ENCODE results near the gene CARMIL1.

The CARMIL1 gene

GRCh38 chr6:25512560-25512959, 233.4 kb downstream of the CARMIL1 start:
- in situ Hi-C loops (cut with MboI; ENCODE audit: low sequenced_read_pairs, unreplicated experiment), result no loop called here
- no peak for DNase-seq (ENCODE audit: low spot score)
- TF ChIP-seq CTCF (IDR thresholded peaks at IDR 0.05; ENCODE audit: borderline replicate concordance, control extremely low read depth, extremely low read depth, insufficient read depth, missing control alignments), result no peak

GRCh38 chr6:25519856-25520255, 240.7 kb downstream of the CARMIL1 start:
- in situ Hi-C loops (cut with MboI; ENCODE audit: low sequenced_read_pairs, unreplicated experiment), result no loop called here
- TF ChIP-seq CTCF (IDR thresholded peaks at IDR 0.05; ENCODE audit: borderline replicate concordance, control extremely low read depth, extremely low read depth, insufficient read depth, missing control alignments), result no peak
- DNase-seq (ENCODE audit: low spot score), result no peak

GRCh38 chr6:25524542-25524941, 245.4 kb downstream of the CARMIL1 start:
- no peak for DNase-seq (ENCODE audit: low spot score)
- no peak for TF ChIP-seq CTCF (IDR thresholded peaks at IDR 0.05; ENCODE audit: borderline replicate concordance, control extremely low read depth, extremely low read depth, insufficient read depth, missing control alignments)
- in situ Hi-C loops (cut with MboI; ENCODE audit: low sequenced_read_pairs, unreplicated experiment), result no loop called here

GRCh38 chr6:25525078-25525477, 245.9 kb downstream of the CARMIL1 start:
- no peak for TF ChIP-seq CTCF (IDR thresholded peaks at IDR 0.05; ENCODE audit: borderline replicate concordance, control extremely low read depth, extremely low read depth, insufficient read depth, missing control alignments)
- in situ Hi-C loops (cut with MboI; ENCODE audit: low sequenced_read_pairs, unreplicated experiment), result no loop called here

GRCh38 chr6:25534942-25535631, 255.9 kb downstream of the CARMIL1 start:
- DNase-seq (ENCODE audit: low spot score), result no peak
- no peak for TF ChIP-seq CTCF (IDR thresholded peaks at IDR 0.05; ENCODE audit: borderline replicate concordance, control extremely low read depth, extremely low read depth, insufficient read depth, missing control alignments)

More at GRCh38 chr6:25525078-25525477, 245.9 kb downstream of the CARMIL1 start:
- DNase-seq (ENCODE audit: low spot score), result no peak

GRCh38 chr6:25535632-25536225, 256.6 kb downstream of the CARMIL1 start:
- TF ChIP-seq CTCF (IDR thresholded peaks at IDR 0.05; ENCODE audit: borderline replicate concordance, control extremely low read depth, extremely low read depth, insufficient read depth, missing control alignments), result no peak
- DNase-seq (ENCODE audit: low spot score), result no peak
- in situ Hi-C loops (cut with MboI; ENCODE audit: low sequenced_read_pairs, unreplicated experiment), result no loop called here

More at GRCh38 chr6:25534942-25535631, 255.9 kb downstream of the CARMIL1 start:
- in situ Hi-C loops (cut with MboI; ENCODE audit: low sequenced_read_pairs, unreplicated experiment), result no loop called here

All from GM13976 (cell line).